ENCODE results near the gene MS4A8. TPM values are rescaled to one million over a fixed set of nuclear protein-coding genes. Genes with fewer than 3 reads are reported as not detected.
"Not testable (repeated sequence)": the region's sequence is repeated elsewhere in the genome, so short reads cannot be mapped to it uniquely, and the experiment has no call there.

Gene MS4A8
- total RNA-seq, 2 experiments from 2014 or later = not detected

GRCh38 chr11:60706931-60707330 is 7.5 kb downstream of the MS4A8 start:
- ChIA-PET CTCF (no interaction called here), POLR2A (no interaction called here)
- Mint-ChIP-seq H3K4me3 (no peak overlapping the region), H3K36me3 (ENCODE audit: low read depth) (no peaks in the 10 kb centered on the region), H3K27me3 (peaks cover 11% of the 10 kb centered on the region), H3K27ac (no peak overlapping the region), H3K4me1 (no peaks in the 10 kb centered on the region), H3K9me3 (no peaks in the 10 kb centered on the region)
- no peak for DNase-seq

GRCh38 chr11:60710482-60710881 is 11.1 kb downstream of the MS4A8 start:
- Mint-ChIP-seq H3K27me3 (peaks cover 9% of the 10 kb centered on the region), H3K36me3 (ENCODE audit: low read depth) (no peaks in the 10 kb centered on the region), H3K9me3 (no peaks in the 10 kb centered on the region)

DNA sequence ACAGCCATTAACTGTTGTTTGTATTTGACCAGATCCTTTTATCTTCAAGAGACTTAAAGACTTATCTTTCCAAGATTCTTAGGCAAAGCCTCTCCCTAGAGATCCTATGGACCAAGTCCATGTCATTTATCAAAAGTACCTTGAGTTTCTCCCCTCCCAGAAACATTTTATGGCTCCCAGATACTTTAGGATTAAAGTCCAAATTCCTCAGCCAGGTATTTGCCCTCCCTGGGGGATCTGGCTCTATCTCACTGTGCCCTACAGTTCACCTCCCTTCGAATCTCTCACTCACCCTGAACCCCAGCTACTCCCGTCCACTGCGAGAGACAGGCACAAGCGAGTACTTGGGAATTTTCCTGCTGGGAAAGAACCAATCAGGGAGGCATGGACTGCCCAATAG is 11.9 kb downstream of the MS4A8 start:
- no peaks in the 10 kb centered on the region for H3K4me1 Mint-ChIP-seq
- POLR2A ChIA-PET = no interaction called here

More at GRCh38 chr11:60710482-60710881, 11.1 kb downstream of the MS4A8 start:
- H3K4me3 Mint-ChIP-seq = no peak overlapping the region
- POLR2A ChIA-PET = no interaction called here
- CTCF ChIA-PET = no interaction called here
- DNase-seq = no peak
- H3K27ac Mint-ChIP-seq = no peak overlapping the region
- no peaks in the 10 kb centered on the region for H3K4me1 Mint-ChIP-seq

GRCh38 chr11:60713423-60713822 is 14.0 kb downstream of the MS4A8 start:
- H3K36me3 Mint-ChIP-seq (ENCODE audit: low read depth); H3K9me3 Mint-ChIP-seq; H3K4me1 Mint-ChIP-seq; H3K27me3 Mint-ChIP-seq; DNase-seq; H3K27ac Mint-ChIP-seq; POLR2A ChIA-PET; H3K4me3 Mint-ChIP-seq; CTCF ChIA-PET: not testable (repeated sequence)

More for the DNA sequence above, 11.9 kb downstream of the MS4A8 start:
- Mint-ChIP-seq H3K4me3 (no peak overlapping the region), H3K27me3 (peaks cover 9% of the 10 kb centered on the region), H3K36me3 (ENCODE audit: low read depth) (no peaks in the 10 kb centered on the region), H3K27ac (no peak overlapping the region), H3K9me3 (no peaks in the 10 kb centered on the region)
- CTCF ChIA-PET = no interaction called here
- DNase-seq = no peak

- Mint-ChIP-seq H3K9me3 (no peaks in the 10 kb centered on the region), H3K36me3 (ENCODE audit: low read depth) (no peaks in the 10 kb centered on the region), H3K4me3 (no peak overlapping the region), H3K4me1 (no peaks in the 10 kb centered on the region), H3K27me3 (peaks cover 2% of the 10 kb centered on the region), H3K27ac (no peak overlapping the region)
- POLR2A ChIA-PET = no interaction called here
- CTCF ChIA-PET = no interaction called here
- DNase-seq = no peak
Measured at GRCh38 chr11:60717956-60718355, 18.5 kb downstream of the MS4A8 start.

DNA sequence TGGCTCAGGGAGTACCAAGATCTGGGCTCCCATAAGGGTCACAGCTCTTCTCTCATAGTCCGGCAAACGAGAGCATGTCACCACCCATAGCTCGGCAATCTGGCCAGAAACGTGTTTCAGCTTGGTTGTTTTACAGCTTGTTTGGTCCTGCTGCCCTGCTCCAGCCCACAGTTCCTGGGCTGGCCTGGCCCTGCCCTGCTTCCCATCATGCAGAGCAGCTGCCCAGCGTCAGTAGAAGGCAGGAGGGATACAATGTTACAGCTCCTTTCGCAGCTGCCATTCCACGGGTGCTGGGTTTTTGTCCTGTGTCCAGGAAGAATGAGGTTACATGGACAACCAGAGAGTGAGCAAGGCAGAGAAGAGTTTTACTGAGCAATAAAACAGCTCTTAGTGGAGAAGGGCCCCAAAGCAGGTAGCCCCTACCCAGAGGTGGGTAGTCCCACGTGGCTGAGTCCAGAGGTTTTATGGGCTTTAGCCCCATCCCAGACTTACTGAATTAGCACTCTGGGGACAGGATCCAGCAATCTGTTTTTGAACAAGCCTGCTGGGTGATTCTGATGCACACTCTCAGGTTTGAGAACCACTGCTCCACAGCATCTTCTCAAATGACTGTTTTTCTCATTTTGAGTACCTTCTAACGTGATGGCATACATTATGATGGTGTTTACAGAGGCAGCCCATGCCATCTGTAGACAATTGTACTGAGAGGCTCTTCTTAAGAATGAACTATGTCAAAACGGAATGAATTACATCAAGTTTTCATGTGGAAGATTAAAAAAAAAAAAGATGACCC is 19.3 kb downstream of the MS4A8 start:
- Mint-ChIP-seq H3K4me1 (no peaks in the 10 kb centered on the region), H3K9me3 (no peaks in the 10 kb centered on the region), H3K36me3 (ENCODE audit: low read depth) (no peaks in the 10 kb centered on the region), H3K27ac (no peak overlapping the region), H3K27me3 (peaks cover 2% of the 10 kb centered on the region), H3K4me3 (no peak overlapping the region)
- no peak for DNase-seq
- ChIA-PET POLR2A (no interaction called here), CTCF (no interaction called here)

GRCh38 chr11:60719391-60719790 is 20.0 kb downstream of the MS4A8 start:
- no peak for DNase-seq
- H3K4me3 Mint-ChIP-seq = no peak overlapping the region
- H3K4me1 Mint-ChIP-seq = no peaks in the 10 kb centered on the region
- H3K27me3 Mint-ChIP-seq = peaks cover 2% of the 10 kb centered on the region
- POLR2A ChIA-PET = no interaction called here
- no peak overlapping the region for H3K27ac Mint-ChIP-seq
- H3K9me3 Mint-ChIP-seq = no peaks in the 10 kb centered on the region
- H3K36me3 Mint-ChIP-seq (ENCODE audit: low read depth) = no peaks in the 10 kb centered on the region
- CTCF ChIA-PET = no interaction called here

DNA sequence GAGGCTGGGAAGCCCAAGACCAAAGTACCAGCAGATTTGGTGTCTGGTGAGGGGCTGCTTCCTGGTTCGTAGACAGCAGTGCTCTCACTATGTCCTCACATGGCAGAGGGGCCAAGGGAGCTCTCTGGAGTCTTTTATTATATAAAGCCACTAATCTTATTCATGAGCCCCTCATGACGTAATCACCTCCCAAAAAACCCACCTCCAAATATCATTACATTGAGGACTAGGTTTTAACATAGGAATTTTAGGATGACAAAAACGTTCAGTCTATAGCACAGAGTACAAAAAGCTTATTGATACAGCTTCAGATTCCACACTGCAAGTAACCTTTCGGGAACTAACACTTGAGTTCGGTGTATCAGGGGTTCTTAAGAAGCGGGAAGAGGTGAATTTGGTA is 21.0 kb downstream of the MS4A8 start:
- ChIA-PET CTCF (no interaction called here), POLR2A (no interaction called here)
- Mint-ChIP-seq H3K27ac (no peak overlapping the region), H3K36me3 (ENCODE audit: low read depth) (no peaks in the 10 kb centered on the region), H3K27me3 (peaks cover 2% of the 10 kb centered on the region), H3K9me3 (no peaks in the 10 kb centered on the region), H3K4me3 (no peak overlapping the region), H3K4me1 (no peaks in the 10 kb centered on the region)
- DNase-seq = no peak

- Mint-ChIP-seq H3K36me3 (ENCODE audit: low read depth) (no peaks in the 10 kb centered on the region), H3K27ac (no peak within 1 kb of the TSS), H3K4me1 (no peaks in the 10 kb centered on the region), H3K9me3 (no peaks in the 10 kb centered on the region), H3K4me3 (no peak within 1 kb of the TSS), H3K27me3 (peaks cover 9% of the 10 kb centered on the region)
- ChIA-PET CTCF (no interaction called here), POLR2A (no interaction called here)
- DNase-seq = no peak
Measured at GRCh38 chr11:60724420-60724819, 25.0 kb downstream of the MS4A8 start, which contains the start of gene MS4A18. Gene MS4A18, plus strand, starts transcription at chr11:60724720.

- H3K36me3 Mint-ChIP-seq (ENCODE audit: low read depth) = no peaks in the 10 kb centered on the region
- CTCF ChIA-PET = interaction anchor here (0.6 kb wide), 1 partner anchor 403 kb away, joined by 3 read pairs; no protein-coding TSS in a partner anchor
- POLR2A ChIA-PET = no interaction called here
Measured at GRCh38 chr11:60725592-60725991, 26.2 kb downstream of the MS4A8 start.

GRCh38 chr11:60731586-60731985 is 32.2 kb downstream of the MS4A8 start:
- CTCF ChIA-PET = no interaction called here

More at GRCh38 chr11:60725592-60725991, 26.2 kb downstream of the MS4A8 start:
- no peaks in the 10 kb centered on the region for H3K4me1 Mint-ChIP-seq
- no peaks in the 10 kb centered on the region for H3K9me3 Mint-ChIP-seq
- H3K27ac Mint-ChIP-seq = no peak overlapping the region
- peaks cover 12% of the 10 kb centered on the region for H3K27me3 Mint-ChIP-seq
- H3K4me3 Mint-ChIP-seq = no peak overlapping the region
- no peak for DNase-seq

DNA sequence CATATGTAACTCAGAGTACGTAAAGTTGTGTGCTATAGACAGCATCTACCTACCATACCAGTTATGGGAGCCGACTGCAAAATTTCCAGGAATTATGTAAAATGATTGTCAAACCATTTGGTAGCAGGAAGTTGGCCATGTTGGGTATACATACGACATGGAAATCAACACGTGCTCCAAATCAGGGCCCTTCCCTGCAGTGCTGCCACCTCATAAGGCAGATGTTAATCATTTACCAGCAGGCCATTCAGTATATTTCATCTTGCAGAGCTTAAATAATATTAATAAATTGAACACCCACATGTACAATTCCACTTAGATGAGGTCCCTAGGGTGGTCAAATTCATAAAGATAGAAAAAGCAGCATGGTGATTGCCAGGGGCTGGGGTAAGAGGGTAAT is 34.9 kb downstream of the MS4A8 start:
- H3K9me3 Mint-ChIP-seq = no peaks in the 10 kb centered on the region
- peaks cover 4% of the 10 kb centered on the region for H3K27me3 Mint-ChIP-seq
- no peak overlapping the region for H3K27ac Mint-ChIP-seq
- no peak overlapping the region for H3K4me3 Mint-ChIP-seq
- ChIA-PET POLR2A (no interaction called here), CTCF (no interaction called here)
- DNase-seq = no peak
- no peaks in the 10 kb centered on the region for H3K36me3 Mint-ChIP-seq (ENCODE audit: low read depth)
- H3K4me1 Mint-ChIP-seq = no peaks in the 10 kb centered on the region

More at GRCh38 chr11:60731586-60731985, 32.2 kb downstream of the MS4A8 start:
- Mint-ChIP-seq H3K27ac (no peak overlapping the region), H3K9me3 (no peaks in the 10 kb centered on the region), H3K27me3 (peaks cover 10% of the 10 kb centered on the region), H3K4me3 (no peak overlapping the region), H3K36me3 (ENCODE audit: low read depth) (no peaks in the 10 kb centered on the region), H3K4me1 (no peaks in the 10 kb centered on the region)
- POLR2A ChIA-PET = no interaction called here
- no peak for DNase-seq

- DNase-seq = no peak
- no peaks in the 10 kb centered on the region for H3K4me1 Mint-ChIP-seq
- H3K27ac Mint-ChIP-seq = no peak overlapping the region
- no peaks in the 10 kb centered on the region for H3K9me3 Mint-ChIP-seq
- no peaks in the 10 kb centered on the region for H3K36me3 Mint-ChIP-seq (ENCODE audit: low read depth)
- H3K4me3 Mint-ChIP-seq = no peak overlapping the region
- H3K27me3 Mint-ChIP-seq = peaks cover 8% of the 10 kb centered on the region
- ChIA-PET CTCF (no interaction called here), POLR2A (no interaction called here)
Measured at GRCh38 chr11:60739114-60739513, 39.7 kb downstream of the MS4A8 start.

- Mint-ChIP-seq H3K36me3 (ENCODE audit: low read depth) (no peaks in the 10 kb centered on the region), H3K4me3 (no peak overlapping the region), H3K9me3 (no peaks in the 10 kb centered on the region), H3K4me1 (no peaks in the 10 kb centered on the region), H3K27me3 (peaks cover 14% of the 10 kb centered on the region), H3K27ac (no peak overlapping the region)
- POLR2A ChIA-PET = no interaction called here
- DNase-seq = no peak
- CTCF ChIA-PET = no interaction called here
Measured at GRCh38 chr11:60740573-60740972, 41.2 kb downstream of the MS4A8 start.
